Gastroesophageal sphincter (tissue), 3 donors: ENCODE results near the gene CCDC159.

Source experiments
- EP300 ChIP-seq: sonication (generic); formaldehyde crosslinking; IDR thresholded peaks from one replicate; pipeline ENCODE4 v1.6.1; 2017; ENCODE audit warnings: antibody characterized with exemption, mild to moderate bottlenecking
- TF ChIP-seq, protein P1 (sequence below), 4 experiments: fragments of 200-600 bp in 2 of 4; fragments of 450-650 bp in 2 of 4; sonication (generic) in 1 of 4; IDR thresholded peaks; one replicate each; pipeline ENCODE4 v1.5.1; 2017 to 2019; ENCODE audit warnings: antibody characterized with exemption in 4 of 4, mild to moderate bottlenecking in 2 of 4, moderate library complexity in 2 of 4

DNA sequence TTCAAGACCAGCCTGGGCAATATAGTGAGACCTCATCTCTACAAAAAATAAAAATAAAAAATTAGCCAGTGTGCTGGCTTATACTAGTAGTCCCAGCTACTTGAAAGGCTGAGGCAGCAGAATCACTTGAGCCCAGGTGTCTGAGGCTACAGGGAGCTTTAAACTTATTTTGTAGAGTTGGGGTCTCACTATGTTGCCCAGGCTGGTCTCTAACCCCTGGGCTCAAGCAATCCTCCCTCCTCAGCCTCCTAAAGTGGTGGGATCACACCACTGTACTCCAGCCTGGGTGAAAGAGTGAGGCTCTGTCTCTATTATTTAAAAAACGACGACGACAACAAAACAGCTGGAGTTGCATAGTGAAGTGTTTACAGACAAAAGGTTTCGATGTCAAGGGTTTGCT is 14.8 kb upstream of the CCDC159 start:
- TF ChIP-seq, protein P1, sequence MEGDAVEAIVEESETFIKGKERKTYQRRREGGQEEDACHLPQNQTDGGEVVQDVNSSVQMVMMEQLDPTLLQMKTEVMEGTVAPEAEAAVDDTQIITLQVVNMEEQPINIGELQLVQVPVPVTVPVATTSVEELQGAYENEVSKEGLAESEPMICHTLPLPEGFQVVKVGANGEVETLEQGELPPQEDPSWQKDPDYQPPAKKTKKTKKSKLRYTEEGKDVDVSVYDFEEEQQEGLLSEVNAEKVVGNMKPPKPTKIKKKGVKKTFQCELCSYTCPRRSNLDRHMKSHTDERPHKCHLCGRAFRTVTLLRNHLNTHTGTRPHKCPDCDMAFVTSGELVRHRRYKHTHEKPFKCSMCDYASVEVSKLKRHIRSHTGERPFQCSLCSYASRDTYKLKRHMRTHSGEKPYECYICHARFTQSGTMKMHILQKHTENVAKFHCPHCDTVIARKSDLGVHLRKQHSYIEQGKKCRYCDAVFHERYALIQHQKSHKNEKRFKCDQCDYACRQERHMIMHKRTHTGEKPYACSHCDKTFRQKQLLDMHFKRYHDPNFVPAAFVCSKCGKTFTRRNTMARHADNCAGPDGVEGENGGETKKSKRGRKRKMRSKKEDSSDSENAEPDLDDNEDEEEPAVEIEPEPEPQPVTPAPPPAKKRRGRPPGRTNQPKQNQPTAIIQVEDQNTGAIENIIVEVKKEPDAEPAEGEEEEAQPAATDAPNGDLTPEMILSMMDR (IDR thresholded peaks at IDR 0.05): no peak
- no peak for TF ChIP-seq EP300
